GM19328 (cell line): Measurements from ENCODE around the gene LCE1C.

Experiments
- ATAC-seq: cut with Tn5 transposase; IDR thresholded peaks from one replicate; pipeline ENCODE4 v1.9.1; 2021; ENCODE audit warnings: mild to moderate bottlenecking, moderate library complexity; ENCODE audit not compliant: unreplicated experiment

The LCE1C gene, protein sequence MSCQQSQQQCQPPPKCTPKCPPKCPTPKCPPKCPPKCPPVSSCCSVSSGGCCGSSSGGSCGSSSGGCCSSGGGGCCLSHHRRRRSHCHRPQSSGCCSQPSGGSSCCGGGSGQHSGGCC

DNA sequence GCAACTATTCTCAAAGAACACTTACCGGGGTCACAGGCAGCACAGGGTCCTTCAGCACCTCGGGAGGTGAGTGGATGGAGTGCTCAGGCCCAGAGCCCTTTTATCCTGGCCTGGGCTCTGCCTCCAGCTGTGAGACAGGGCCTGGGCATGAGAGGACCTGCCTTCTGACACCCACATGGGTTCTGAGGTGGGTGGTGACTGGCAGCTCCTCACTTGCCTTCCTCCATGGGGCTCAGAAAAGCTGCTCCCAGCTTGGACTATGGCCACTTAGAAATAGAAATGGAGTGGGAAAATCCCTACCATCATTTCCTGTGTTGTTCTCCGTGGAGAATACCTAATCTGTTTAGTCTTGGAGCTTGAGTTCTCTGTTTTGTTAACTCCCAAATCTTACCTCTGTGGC lies at the start of gene LCE1C:
TSS of gene LCE1C (minus strand) at position 76 of the 400 bp plus-strand sequence. CDS start 1,173 bp downstream, outside the sequence.
- no peak for ATAC-seq

DNA sequence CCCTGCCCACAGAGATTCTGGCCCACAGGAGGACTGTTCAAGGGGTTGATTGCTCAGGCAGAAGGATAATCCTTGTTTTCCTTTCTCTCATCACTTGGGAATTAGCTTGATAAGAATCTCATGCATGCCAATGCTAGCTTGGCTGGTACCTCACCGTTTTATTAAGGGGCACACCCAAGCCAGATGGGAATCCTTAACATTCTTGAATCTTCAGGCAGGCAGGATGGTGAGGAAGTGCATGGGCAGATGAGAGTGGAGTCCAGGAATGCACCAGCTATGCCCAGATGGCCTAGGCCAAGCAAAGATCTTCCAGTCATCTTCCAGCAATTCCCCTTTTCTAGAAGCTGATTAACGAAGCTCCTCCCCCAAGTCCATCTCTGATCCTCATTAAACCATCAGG lies 49.2 kb upstream of the LCE1C start:
- no peak for ATAC-seq

DNA sequence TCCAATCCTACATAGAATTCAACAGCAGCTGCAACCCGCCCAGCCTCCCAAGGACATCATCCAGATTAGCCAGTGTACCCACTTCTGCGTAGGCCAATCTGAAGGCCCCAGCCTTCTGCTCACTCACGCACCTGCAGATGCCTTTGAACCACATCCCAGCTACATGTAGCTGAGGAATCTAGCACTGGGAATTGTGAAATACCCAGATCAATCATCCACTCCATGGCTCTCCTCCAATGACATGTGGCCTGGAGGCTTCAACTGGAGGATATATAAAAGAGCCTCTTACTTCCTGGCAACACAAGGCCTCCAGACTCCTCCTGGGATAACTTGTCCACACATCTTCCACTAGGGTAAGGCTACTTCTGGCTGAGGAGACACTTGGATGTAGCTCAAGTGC lies 36.1 kb upstream of the LCE1C start, which contains the start of gene LCE6A:
TSS of gene LCE6A (plus strand) at position 301 of the 400 bp plus-strand sequence. CDS start 665 bp downstream, outside the sequence.
- ATAC-seq, result no peak

DNA sequence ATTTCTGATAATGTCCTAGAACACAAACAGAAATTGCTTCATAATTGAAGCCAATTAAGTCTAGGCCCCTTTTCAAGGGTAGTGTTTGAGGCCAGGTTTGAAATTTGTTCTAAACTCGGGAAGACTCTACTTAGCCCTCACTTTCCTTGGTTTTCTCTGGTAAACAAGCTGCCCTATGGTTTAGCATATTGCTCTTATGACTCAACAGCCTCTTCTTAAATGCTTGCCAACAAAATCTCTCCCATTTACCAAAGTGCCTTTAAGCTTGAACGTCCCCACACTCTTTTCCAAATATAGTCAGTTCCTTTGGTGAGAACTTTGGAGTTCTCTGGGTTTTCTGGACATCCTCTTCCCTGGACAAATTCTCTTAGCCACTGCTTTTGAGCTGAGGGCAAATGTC lies 30.4 kb upstream of the LCE1C start:
- ATAC-seq, result no peak

DNA sequence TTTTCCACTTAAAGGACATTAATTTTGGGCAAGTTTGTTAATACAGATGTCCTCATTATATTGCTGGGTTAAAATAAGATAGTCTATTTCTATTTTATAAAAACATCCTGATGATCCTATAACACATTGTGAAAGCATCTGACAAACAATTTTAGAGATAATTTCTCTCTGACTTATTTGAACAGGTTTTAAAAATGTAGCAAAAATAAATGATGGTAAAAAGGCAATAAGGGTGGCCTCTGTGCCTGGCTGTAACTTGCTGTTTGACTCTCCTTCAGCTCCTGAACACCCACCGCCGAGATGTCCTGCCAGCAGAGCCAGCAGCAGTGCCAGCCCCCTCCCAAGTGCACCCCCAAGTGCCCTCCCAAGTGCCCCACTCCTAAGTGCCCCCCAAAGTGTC lies 20.7 kb upstream of the LCE1C start, which contains the start of gene LCE1A:
TSS of gene LCE1A (plus strand) at position 301 of the 400 bp plus-strand sequence. CDS start at position 301, 0 bp downstream.
- no peak for ATAC-seq

DNA sequence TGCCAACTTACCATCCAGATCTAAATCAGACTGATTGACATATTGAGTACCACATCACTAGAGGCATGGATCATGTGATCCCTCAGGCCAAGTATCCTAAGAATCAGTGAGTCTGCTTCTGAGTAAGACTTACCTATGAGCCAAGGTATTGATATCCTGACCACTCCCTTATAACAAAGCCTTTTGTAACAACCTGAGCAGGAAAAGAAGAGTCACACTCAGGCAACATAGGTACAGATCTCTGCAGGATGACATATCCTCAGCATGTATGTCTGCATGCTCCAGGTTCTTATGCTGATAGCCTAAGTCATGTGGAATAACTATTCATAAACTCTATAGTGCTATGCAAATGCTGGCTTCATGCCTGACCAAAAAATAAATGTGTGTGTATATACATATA lies 18.5 kb upstream of the LCE1C start:
- no peak for ATAC-seq

DNA sequence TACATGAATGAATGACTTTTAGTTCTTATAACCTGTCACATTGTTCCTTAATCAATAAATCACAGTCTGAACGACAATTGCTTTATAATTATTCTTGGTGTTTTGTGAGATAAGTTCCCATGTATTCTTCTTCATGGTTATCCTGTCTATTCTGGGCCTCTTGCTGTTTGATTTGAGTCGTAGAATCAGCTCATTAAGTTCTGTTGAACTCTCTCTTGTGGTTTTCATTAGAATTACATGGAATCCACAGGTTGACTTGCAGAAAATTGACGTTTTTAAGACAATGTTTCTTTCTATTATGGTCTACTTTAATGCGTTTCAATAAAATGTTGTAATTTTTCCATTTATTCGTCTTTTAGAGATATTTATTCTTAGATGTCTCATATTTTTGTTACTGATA lies 16.8 kb upstream of the LCE1C start:
- ATAC-seq, result no peak

DNA sequence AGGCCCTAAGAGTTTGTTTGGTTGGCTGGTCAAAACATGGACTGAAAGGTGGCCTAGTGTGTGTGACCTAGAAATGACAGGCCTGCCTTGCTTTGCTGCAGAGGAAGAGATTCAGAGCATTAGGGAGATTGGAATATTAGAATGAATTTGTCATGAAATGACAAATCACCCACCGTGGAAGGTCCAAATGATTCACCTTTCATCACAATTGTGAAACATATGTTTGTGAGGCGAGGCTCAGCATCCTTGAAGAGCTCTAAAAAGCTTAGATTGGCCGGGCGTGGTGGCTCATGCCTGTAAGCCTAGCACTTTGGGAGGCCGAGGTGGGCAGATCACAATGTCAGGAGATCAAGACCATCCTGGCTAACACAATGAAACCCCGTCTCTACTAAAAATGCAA lies 10.9 kb upstream of the LCE1C start:
- no peak for ATAC-seq

DNA sequence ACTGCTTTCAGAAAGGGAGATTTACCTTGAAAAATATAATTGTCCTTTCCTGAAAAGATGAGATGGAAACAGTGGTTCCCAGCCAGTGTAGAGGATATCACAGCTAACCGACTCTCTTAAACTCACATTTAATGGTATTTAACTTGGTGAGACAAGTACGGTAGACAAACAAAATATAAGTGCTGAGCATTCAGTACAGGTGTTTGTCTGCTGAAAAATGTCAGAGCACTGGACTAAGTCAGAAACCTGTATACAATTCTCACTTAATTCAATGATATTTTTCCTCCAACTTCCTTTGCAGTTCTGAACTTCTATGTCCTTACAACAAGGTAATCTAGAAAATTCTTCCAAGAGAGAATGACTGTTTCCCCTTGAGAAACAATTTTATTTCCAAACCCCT lies 5.2 kb upstream of the LCE1C start, which contains the start of gene LCE1B:
TSS of gene LCE1B (plus strand) at position 301 of the 400 bp plus-strand sequence. CDS start 476 bp downstream, outside the sequence.
- no peak for ATAC-seq

DNA sequence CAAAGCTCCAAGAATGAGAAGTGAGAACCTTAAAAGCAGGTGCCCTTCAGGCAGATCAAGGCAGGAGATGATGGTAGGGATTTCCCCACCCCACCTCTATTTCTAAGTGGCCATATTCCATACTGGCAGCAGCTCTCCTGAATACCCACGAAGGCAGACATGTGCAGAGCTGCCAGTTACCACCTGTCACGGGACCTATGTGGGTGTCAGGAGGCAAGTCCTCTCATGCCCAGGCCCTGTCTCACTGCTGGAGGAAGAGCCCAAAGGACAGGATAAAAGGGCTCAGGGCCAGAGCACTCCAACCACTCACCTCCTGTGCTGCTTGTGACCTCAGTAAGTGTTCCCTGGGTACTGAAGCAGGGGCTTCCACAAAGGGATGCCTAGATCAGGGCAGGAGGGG lies 4.6 kb upstream of the LCE1C start:
- no peak for ATAC-seq

DNA sequence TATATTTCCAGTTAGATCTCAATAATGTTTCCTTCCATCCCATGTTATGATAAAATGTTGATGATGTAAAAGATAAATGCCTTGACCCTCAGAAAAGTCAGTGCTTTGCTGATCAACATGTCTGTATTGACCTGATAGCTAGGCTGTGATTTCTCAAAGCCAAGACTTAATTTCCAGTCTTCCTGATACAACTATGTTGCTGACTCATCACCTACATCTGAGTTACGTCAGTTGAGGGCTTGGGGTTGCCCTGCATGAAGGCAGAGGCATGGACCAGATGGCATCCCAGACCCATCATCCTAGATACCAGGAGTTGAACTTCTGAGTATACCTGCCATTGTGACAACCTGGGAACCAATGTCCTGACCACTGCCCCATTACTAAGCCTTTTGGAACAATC lies 5.1 kb downstream of the LCE1C start:
- ATAC-seq, result no peak

DNA sequence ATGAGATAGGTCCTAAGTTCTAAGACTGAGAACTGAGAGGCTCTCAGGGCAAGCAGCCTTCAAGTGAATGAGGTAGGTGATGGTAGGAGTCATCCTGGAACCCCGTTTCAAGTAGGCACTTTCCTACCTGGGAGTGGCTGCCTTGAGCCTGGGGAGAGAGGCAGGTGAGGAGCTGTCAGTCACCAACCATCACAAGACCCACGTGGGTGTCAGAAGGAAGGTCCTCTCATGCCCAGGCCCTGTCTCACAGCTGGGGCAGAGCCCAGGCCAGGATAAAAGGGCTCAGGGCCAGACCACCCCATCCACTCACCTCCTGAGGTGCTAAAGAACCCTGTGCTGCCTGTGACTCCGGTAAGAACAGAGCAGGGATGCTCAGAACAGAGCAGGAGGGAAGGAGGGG lies 10.0 kb downstream of the LCE1C start, which contains the start of gene LCE1D:
TSS of gene LCE1D (plus strand) at position 301 of the 400 bp plus-strand sequence. CDS start 1,074 bp downstream, outside the sequence.
- ATAC-seq, result no peak

DNA sequence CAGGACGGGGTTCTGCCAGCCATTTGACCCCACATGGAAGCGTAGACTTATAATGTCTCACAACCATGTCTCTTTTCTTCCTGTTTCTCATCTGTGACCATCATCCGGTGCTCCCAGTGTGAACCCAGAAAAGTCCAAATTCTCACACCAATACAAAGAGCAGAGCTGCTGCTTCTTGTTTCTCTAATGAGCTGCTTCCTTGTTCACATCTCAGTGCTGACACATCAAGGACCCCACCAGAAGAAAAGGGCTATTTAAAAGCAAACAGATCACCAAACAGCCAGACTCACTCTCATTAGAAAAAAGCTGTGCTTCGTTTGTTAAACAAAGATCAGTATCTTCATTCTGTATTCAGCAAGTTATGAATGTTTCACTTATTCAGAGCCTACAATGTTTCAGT lies 10.8 kb downstream of the LCE1C start:
- no peak for ATAC-seq

DNA sequence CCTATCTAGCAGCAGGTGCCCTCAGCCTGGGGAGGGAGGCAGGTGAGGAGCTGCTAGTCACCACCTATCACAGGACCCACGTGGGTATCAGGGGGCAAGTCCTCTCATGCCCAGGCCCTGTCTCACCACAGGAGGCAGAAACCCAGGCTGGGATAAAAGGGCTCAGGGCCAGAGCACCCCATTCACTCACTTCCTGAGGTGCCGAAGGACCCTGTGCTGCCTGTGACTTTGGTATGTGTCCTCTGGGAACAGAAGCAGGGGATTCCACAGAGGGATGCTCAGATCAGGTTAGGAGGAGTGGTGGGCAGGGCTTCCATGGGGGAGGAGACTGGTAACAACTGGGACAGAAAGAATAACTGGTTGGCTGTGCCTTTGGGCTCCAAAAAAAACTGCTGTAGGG lies 20.4 kb downstream of the LCE1C start, which contains the start of gene LCE1E:
TSS of gene LCE1E (plus strand) at position 181 of the 400 bp plus-strand sequence. CDS start 1,043 bp downstream, outside the sequence.
- no peak for ATAC-seq

DNA sequence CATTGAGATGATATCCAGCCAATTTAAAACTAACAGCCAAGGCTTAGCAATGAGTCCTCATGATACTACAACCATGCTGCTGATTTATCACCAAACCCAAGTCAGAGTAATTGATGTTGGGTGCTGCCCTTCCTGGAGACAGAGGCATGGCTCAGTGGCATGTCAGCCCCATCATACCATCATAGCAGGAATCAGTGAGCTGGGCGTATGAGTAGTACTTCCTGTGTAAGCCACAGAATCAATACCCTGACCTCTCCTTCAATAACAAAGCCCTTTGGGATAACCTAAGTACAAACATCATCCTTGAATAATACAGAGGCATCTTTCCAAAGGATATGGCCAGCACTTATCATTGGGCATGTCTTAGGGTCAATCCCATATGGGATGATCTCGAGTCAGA lies 23.4 kb downstream of the LCE1C start:
- ATAC-seq, result no peak

DNA sequence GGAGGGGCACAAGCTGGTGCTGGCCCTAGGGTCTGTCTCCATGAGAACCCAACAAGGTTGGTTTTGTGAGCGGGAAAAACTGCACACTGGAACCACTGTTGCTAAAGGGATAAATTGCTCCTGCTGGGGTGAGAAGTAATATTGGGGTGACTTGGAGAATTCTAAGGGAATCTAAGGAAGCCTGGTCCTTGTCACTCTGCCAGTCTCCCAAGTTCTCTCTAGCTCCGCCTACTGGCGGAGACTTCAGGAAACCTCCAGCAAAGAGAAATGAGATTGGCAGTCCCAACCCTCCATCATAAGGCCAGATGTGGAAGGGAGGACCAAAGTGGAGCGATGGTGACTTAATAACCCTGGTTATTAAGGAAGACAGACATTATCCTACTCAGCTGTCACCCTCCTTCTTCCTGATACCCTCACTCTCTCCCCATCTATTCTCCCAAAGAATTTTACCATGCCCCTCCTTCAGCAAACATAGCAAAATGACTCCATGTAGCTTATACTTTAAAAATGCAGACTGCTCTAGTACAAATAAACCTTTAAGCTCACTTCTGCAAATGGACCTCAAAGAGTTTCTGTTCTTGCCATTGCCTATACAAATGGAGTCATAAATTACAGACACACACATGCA lies 28.8 kb downstream of the LCE1C start:
- no peak for ATAC-seq

DNA sequence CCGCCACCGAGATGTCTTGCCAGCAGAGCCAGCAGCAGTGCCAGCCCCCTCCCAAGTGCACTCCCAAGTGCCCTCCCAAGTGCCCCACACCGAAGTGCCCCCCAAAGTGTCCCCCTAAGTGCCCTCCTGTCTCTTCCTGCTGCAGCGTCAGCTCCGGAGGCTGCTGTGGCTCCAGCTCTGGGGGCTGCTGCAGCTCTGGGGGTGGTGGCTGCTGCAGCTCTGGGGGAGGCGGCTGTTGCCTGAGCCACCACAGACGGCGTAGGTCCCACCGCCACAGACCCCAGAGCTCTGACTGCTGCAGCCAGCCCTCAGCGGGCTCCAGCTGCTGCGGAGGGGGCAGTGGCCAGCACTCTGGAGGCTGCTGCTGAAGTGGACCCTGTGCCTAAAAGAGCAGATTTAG lies 30.1 kb downstream of the LCE1C start:
- ATAC-seq, result no peak

DNA sequence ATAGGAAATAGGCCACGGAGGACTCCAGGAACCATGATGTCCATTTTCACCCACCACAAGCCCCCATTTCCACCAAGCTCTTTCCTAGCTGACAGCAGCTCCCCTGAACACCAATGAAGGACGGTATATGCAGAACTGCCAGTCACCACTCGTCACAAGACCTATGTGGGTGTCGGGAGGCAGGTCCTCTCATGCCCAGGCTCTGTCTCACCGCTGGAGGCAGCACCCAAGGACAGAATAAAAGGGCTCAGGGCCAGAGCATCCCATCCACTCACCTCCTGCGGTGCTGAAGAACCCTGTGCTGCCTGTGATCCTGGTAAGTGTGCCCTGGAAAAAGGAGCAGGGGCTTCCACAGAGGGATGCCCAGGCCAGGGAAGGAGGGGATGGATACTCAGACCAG lies 31.6 kb downstream of the LCE1C start, which contains the start of gene LCE1F:
TSS of gene LCE1F (plus strand) at position 266 of the 400 bp plus-strand sequence. CDS start 1,232 bp downstream, outside the sequence.
- no peak for ATAC-seq

DNA sequence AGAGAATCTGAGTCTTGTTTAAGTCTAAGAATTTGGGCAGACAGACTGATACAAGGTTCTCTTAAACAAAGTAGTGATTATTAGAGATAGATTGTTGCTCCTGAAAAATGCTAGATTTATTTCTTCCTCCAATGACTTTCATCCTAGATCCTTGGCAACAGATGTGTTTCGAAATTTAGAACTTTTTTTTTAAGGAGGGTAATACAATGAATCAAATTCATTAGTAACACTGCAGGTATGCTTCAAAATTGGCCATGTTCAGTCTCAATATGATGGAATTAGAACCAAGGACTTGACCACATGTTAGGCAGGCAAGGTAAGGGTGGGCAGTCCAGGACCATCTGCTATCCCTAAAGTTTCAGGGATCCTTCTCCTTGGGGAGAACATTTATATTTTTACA lies 36.0 kb downstream of the LCE1C start:
- ATAC-seq, result no peak

DNA sequence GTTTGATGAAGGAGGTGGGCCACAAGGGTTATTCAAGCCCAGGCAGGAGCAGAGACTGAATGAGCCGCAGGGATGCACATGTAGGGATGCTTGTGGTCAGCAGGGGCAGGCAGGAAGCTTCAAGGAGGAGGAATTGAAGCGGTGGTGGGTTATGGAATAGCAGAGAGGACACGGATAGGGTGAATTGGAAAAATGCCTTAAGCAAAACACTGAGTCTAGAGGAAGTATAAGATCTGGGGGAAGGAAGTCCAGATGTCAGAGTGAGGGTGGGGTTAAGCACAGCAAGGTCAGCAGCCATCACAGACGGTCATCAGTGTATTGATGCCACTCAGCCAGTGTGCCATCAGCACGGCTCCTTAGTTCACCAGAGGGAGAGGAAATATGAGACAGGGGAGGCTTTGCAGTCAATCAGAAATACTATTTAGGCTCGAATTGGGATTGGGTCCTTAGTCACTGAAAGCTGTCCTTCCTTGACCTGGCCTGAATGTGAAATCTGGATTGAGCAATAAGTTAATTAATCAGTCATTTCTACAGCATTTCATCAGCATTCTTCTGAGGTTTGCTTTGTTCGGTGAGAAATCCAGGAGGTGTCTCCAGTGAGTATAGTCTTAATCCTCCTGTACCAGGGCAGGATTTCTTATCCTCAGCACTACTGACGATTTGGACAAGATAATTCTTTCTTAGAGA lies 37.5 kb downstream of the LCE1C start:
- ATAC-seq, result no peak

DNA sequence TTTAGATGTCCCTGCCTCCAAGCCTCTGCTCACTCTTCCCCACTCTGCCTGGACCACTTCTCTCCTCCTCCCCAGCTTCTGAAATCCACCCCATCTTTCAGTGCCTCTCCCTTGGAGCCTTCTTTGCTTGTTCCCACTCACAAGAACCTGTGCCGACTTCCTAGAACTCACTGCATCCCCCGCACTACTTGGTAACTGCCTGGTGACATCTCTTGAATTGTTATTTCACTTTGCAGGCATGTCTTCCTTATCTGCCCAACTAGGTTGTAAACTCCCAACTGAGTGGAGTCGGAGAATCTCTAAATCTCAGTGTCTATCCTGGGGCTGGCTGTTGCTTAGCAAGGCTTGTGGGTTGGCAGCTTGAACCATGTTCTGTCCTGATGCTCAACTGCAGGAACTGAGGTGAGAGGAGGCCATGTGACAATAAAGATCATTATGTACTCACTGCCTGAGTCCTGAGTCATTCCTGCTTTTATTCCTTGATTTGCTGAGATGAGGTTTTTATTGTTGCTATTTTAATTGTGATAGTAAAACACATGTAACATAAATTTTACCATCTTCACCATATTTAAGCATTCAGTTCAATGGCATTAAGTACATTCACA lies 44.7 kb downstream of the LCE1C start:
- no peak for ATAC-seq
